CD4-positive, alpha-beta T cell treated with Interleukin-6 at 100 ng/mL for 8 hours (primary cell): Measurements from ENCODE around the gene OPA3.

ENCODE experiments used
- DNase-seq: peaks from one replicate; pipeline ENCODE4 v3.0.0-alpha.2; 2020; ENCODE audit warnings: mixed read lengths, low spot score

OPA3 gene

DNA sequence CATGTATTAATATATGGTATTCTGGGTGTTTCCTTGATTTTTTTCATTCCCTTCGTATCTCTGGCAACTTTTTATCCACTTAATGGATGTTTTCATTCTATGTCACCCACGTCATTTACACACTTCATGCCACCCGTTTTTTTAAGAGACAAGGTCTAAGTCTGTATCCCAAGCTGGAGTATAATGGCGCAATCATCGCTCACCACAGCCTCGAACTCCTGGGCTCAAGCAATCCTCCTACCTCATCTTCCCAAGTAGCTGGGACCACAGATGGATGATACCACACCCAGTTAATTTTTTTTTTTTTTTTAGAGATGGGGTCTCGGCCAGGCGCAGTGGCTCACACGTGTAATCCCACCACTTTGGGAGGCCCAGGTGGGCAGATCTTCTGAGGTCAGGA, 80.7 kb downstream of the OPA3 start:
- DNase-seq: no peak

GRCh38 chr19:45502111-45502510, 82.5 kb downstream of the OPA3 start:
- DNase-seq: no peak

- DNase-seq: no peak
These were observed 82.9 kb downstream of the OPA3 start for GRCh38 chr19:45501730-45502014.

DNA sequence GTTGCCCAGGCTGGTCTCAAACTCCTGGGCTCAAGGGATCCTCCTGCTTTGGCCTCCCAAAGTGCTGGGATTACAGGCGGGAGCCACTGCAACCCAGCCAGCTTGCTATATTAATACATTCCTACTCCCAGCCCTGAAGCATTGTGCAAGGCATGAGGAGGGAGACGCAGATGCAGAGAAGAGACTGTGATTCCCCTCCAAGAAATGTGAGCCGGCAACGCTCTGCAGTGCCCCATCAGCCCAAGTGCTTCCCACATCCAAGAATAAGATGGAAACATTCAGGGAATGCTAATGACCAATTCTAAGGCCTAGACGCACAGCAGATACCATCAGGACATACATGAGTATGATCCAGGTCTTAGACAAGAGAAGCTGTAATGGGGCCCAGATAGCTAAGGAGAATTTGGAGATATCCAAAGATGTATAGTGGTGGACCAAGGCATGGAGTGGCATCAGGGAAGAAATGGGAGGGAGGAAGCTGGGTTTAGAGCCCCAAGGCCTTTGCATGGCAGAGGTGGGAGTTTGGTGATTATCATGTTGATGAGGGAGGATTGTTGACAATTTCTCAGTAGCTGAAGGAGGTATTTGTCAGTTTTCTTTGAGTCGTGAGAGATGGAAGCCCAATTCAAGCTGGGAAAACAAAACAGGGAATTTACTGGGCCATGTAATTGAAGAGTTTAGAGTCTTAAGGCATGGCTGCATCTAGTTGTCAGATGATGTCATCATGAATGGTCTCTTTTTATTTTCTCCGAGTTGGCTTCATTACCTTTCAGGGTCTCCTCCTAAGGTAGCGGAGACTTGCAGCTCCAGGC, 83.5 kb downstream of the OPA3 start:
- no peak for DNase-seq

DNA sequence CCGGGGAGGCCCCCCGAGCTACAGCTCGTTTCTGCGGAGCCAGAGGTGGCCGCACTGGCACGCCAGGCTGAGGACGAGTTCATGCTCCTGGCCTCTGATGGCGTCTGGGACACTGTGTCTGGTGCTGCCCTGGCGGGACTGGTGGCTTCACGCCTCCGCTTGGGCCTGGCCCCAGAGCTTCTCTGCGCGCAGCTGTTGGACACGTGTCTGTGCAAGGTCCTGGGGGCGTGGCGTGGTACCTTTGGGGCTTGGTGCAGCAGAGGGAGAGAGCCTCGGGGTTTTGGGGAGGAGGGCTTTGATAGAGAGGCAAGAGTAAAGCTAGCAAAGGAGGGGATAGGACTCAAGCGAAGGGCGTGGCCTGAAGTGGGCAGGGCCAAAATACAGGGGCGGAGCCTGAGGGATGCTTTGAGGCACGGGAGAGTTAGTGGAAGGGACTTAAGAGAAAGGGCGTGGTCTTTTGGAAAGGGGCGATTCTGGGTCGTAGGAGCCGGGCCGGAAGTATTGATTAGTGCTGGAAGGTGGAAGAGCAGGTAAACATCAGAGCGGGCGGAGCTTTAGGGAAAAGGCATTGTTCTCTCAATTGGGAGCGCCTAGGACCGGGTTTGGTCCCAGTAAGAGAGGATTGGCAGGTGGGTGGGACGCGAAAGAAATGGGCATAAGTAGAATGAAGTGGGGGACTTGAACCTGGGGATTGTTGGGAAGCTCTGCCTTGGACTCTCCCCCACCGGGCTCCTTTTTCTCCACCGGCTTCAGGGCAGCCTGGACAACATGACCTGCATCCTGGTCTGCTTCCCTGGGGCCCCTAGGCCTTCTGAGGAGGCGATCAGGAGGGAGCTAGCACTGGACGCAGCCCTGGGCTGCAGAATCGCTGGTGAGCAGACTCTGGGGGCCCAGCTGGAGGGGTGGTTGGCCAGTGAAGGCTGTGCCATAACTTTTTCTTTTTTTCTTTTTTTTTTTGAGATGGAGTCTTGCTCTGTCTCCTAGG, 85.1 kb downstream of the OPA3 start:
- peak; percentile 60 for DNase-seq

DNA sequence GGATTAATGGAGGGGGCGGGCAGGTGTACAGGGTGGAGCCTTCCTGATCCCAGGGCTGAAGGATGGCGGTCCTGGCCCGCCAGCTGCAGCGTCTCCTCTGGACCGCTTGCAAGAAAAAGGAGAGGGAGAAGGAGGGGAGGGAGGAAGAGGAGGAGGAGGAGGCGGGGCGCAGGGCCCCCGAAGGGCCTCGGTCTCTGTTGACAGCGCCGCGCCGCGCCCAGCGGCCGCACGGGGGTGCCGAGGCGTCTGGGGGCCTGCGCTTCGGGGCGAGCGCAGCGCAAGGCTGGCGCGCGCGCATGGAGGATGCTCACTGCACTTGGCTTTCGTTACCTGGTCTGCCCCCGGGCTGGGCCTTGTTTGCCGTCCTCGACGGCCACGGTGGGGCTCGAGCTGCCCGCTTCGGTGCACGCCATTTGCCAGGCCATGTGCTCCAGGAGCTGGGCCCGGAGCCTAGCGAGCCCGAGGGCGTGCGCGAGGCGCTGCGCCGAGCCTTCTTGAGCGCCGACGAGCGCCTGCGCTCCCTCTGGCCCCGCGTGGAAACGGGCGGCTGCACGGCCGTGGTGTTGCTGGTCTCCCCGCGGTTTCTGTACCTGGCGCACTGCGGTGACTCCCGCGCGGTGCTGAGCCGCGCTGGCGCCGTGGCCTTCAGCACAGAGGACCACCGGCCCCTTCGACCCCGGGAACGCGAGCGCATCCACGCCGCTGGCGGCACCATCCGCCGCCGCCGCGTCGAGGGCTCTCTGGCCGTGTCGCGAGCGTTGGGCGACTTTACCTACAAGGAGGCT, 86.0 kb downstream of the OPA3 start, which contains the start of gene PPM1N:
Gene PPM1N, plus strand, starts transcription at position 33 of the 785 bp plus-strand sequence. Its CDS starts 30 bp downstream, at position 63.
- DNase-seq: peak; percentile 56

GRCh38 chr19:45497791-45498190, 86.8 kb downstream of the OPA3 start:
- DNase-seq: no peak

- peak; percentile 29 for DNase-seq
These were observed 88.2 kb downstream of the OPA3 start for GRCh38 chr19:45496349-45496953.

- DNase-seq: no peak
These were observed 89.4 kb downstream of the OPA3 start for GRCh38 chr19:45495178-45495577.

GRCh38 chr19:45494261-45494916, 90.2 kb downstream of the OPA3 start:
- DNase-seq: no peak

DNA sequence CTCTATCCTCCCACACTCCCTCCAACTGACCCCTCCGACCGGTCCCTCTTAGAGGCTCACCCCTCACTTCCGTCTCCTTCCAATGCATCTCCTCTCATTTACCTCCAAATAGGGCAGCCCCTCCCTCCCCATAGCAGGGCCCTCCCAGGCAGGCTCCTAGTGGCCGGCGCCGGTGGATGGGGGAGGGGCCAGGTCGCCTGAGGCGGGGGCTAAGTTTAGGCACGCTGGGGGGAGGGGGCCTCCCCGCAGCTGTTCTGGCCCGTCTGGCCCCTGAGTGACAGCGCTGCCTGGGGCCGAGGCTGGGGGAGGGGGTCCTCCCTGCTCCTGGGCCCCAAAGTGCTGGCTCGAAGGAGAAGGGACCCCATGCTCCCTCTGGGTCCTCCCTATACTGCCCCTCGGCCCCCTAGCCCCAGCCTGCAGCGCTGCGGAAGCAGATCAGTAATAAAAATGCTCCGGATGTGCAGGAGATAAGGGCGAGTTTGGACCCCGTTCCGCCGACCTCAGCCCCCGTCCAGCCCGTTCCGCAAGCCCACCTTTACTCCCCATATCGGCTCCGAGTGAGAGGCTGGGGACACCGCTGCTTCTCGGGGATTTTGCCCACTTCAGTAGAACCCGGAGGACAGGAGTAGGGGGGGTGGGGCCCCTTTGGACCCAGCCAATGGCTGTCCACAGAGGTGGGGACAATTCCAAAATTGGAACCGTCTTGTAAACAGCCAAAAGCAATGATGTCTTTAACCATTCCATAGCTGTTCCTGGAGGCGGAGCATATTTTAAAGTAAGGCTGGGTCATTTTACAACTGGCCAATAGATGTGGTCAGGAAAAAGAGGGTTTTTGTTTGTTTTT, 91.8 kb downstream of the OPA3 start:
- DNase-seq: no peak

- no peak for DNase-seq
These were observed 92.4 kb downstream of the OPA3 start for GRCh38 chr19:45492137-45492626.

DNA sequence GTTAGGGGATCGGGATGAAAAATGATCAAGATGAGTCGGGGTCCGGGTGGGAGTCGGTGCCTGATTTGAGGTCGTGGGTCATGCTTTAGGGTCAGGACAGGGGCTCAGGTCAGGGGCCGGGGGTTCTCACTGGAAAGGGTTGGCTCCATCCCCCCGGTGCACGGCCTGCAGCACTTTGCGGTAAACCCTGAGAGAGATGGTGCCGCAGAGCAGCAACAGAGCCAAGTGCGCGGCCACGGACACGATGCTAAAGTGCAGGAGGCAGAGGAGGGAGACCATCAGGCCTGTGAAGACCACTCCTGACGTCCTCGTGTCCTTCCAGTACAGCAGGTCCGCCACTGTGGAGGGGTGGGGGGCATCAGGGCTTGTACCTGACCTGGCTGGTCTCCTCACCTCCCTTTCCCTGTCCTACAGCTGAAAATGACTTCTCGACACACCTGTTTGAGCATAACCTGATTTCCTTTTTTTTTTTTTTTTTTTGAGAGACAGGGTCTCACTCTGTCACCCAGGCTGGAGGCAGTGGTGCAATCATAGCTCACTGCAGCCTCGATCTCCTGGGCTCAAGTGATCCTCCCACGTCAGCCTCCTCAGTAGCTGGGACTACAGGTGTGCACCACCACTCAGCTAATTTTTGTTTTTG, 95.3 kb downstream of the OPA3 start:
- no peak for DNase-seq

DNA sequence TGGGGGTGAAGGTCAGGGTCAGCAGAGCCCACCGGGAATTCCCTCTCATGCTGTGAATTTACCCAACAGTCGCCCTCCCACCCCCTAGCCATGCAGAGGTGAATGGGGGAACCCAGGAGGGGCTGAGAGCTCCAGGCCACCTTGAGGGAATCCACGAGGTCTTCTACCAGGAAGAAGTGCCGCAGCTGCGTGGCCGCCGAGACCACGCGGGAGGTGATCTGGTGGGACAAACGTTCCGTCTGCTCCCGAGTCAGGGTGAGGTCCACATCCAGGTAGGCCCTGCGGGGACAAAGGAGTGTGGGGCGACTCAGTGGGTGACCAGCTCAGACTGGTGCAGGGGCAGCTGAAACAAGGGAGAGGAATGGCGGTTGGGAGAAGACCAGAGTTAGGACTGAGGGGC, 95.9 kb downstream of the OPA3 start:
- no peak for DNase-seq

- DNase-seq: peak; percentile 97
These were observed 99.1 kb downstream of the OPA3 start for GRCh38 chr19:45485305-45486077.

GRCh38 chr19:45484273-45484945, 100.2 kb downstream of the OPA3 start:
- DNase-seq: no peak

DNA sequence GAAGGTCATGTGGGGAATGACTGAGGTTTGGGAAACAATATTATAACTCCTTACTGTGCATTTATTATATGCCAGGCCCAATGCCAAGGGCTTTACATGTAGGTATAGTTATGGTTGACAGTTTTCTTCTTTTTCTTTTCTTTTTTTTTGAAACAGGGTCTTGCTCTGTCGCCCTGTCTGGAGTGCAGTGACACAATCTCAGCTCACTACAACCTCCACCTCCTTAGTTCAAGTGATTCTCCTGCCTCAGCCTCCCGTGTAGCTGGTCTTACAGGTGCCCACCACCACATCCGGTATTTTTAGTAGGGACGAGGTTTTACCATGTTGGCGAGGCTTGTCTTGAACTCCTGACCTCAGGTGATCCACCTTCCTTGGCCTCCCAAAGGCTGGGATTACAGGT, 101.6 kb downstream of the OPA3 start:
- no peak for DNase-seq
